Suprapubic skin (tissue), 4 donors: Measurements from ENCODE around the gene CLDN11. TPM values are rescaled to one million over a fixed set of nuclear protein-coding genes. Genes with fewer than 3 reads are reported as not detected.

Experiments used
- DNase-seq, 2 donors: peaks; one replicate each; pipeline ENCODE4 v3.0.0-alpha.2; 2019; ENCODE audit warnings: low spot score in 2 of 2
- H3K27ac ChIP-seq: fragments of 200-600 bp; sonication (generic); one replicate; pipeline ENCODE4 v1.5.1; 2019
- H3K27me3 ChIP-seq: fragments of 200-600 bp; sonication (generic); one replicate; pipeline ENCODE4 v1.5.1; 2019
- H3K36me3 ChIP-seq: fragments of 200-600 bp; sonication (generic); one replicate; pipeline ENCODE4 v1.5.1; 2019
- H3K4me1 ChIP-seq: fragments of 200-600 bp; sonication (generic); one replicate; pipeline ENCODE4 v1.5.1; 2019
- H3K4me3 ChIP-seq: fragments of 200-600 bp; sonication (generic); one replicate; pipeline ENCODE4 v1.5.1; 2019; ENCODE audit warnings: mild to moderate bottlenecking
- H3K9me3 ChIP-seq: fragments of 200-600 bp; sonication (generic); one replicate; pipeline ENCODE4 v1.5.1; 2019
- EP300 ChIP-seq: sonication (generic); formaldehyde crosslinking; IDR thresholded peaks from one replicate; pipeline ENCODE4 v1.6.1; 2017; ENCODE audit warnings: antibody characterized with exemption
- POLR2A ChIP-seq, 2 donors: fragments of 450-650 bp; IDR thresholded peaks; one replicate each; pipeline ENCODE4 v1.6.1; 2017; ENCODE audit warnings: antibody characterized with exemption in 2 of 2, mild to moderate bottlenecking in 2 of 2, moderate library complexity in 2 of 2
- POLR2AphosphoS5 ChIP-seq, 3 donors: sonication (generic); formaldehyde crosslinking; IDR thresholded peaks; one replicate each; pipeline ENCODE4 v1.6.1; 2017; ENCODE audit warnings: antibody characterized with exemption in 3 of 3
- WGBS: methylation state at CpG from one replicate; pipeline ENCODE4 v1.1.5; 2018; 5-methylcytosine and 5-hydroxymethylcytosine counted together
- total RNA-seq, 4 donors: library from RNA; depleted of rRNA; stranded (reverse); fragments of >200 nt; gene quantifications; one replicate each; pipeline ENCODE4 v1.1.0, GENCODE V29; 2016
- TF ChIP-seq, protein P1 (sequence below), 2 donors: fragments of 200-600 bp in 1 of 2; fragments of 450-650 bp in 1 of 2; sonication (generic) in 1 of 2; IDR thresholded peaks; one replicate each; pipeline ENCODE4 v1.5.1; 2016 to 2019; ENCODE audit warnings: antibody characterized with exemption in 2 of 2, mild to moderate bottlenecking in 1 of 2, moderate library complexity in 1 of 2

Gene CLDN11
- total RNA-seq, 4 donors from 2014 or later, result 2.1 to 6.4 (median 3.6) TPM

DNA sequence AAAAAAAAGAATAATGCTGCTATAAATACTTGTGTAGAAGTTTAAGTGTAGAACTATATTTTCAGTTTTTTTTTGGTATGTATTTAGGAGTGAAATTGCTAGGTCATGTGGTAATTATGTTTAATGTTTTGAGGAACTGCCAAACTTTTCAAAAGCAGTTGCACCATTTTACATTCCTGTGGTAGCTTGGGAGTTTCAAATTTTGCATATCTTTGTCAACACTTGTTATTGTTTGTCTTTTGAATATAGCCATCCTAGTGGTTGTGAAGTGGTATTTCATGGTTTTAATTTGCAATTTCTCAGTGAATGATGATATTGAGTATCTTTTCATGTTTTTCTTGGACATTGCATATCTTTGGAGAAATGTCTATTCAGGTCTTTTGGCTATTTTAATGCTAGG, 30.7 kb upstream of the CLDN11 start:
- H3K36me3 ChIP-seq, result peaks cover 46% of the 10 kb centered on the region
- no peak for DNase-seq
- no peak overlapping the region for H3K4me3 ChIP-seq
- TF ChIP-seq, protein P1, sequence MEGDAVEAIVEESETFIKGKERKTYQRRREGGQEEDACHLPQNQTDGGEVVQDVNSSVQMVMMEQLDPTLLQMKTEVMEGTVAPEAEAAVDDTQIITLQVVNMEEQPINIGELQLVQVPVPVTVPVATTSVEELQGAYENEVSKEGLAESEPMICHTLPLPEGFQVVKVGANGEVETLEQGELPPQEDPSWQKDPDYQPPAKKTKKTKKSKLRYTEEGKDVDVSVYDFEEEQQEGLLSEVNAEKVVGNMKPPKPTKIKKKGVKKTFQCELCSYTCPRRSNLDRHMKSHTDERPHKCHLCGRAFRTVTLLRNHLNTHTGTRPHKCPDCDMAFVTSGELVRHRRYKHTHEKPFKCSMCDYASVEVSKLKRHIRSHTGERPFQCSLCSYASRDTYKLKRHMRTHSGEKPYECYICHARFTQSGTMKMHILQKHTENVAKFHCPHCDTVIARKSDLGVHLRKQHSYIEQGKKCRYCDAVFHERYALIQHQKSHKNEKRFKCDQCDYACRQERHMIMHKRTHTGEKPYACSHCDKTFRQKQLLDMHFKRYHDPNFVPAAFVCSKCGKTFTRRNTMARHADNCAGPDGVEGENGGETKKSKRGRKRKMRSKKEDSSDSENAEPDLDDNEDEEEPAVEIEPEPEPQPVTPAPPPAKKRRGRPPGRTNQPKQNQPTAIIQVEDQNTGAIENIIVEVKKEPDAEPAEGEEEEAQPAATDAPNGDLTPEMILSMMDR (IDR thresholded peaks at IDR 0.05), result no peak
- no peak for TF ChIP-seq POLR2AphosphoS5 (IDR thresholded peaks at IDR 0.05)
- TF ChIP-seq POLR2A (IDR thresholded peaks at IDR 0.05), result no peak
- no peak for TF ChIP-seq EP300
- no peak overlapping the region for H3K27ac ChIP-seq
- no peaks in the 10 kb centered on the region for H3K4me1 ChIP-seq
- no peaks in the 10 kb centered on the region for H3K27me3 ChIP-seq
- H3K9me3 ChIP-seq, result no peaks in the 10 kb centered on the region

DNA sequence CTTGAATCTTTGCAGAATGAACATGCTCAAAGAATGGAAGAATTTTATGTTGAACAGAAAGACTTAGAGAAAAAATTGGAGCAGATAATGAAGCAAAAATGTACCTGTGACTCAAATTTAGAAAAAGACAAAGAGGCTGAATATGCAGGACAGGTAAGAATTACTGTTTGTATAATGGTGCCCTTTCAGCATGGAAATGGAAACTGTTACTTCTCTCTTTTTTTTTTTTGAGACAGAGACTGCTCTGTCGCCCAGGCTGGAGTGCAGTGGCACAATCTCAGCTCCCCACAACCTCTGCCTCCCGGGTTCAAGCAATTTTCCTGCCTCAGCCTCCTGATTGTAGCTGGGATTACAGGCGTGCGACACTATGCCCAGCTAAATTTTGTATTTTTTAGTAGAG, 27.6 kb upstream of the CLDN11 start:
- Histone ChIP-seq H3K36me3 (peaks cover 22% of the 10 kb centered on the region), H3K27ac (no peak overlapping the region), H3K9me3 (no peaks in the 10 kb centered on the region), H3K4me3 (no peak overlapping the region), H3K4me1 (no peaks in the 10 kb centered on the region), H3K27me3 (no peaks in the 10 kb centered on the region)
- DNase-seq, result no peak
- TF ChIP-seq, protein P1 (IDR thresholded peaks at IDR 0.05), result no peak
- no peak for TF ChIP-seq POLR2AphosphoS5 (IDR thresholded peaks at IDR 0.05)
- no peak for TF ChIP-seq POLR2A (IDR thresholded peaks at IDR 0.05)
- no peak for TF ChIP-seq EP300
- 89% methylated on average over 4 of the region's 4 CpGs for WGBS

DNA sequence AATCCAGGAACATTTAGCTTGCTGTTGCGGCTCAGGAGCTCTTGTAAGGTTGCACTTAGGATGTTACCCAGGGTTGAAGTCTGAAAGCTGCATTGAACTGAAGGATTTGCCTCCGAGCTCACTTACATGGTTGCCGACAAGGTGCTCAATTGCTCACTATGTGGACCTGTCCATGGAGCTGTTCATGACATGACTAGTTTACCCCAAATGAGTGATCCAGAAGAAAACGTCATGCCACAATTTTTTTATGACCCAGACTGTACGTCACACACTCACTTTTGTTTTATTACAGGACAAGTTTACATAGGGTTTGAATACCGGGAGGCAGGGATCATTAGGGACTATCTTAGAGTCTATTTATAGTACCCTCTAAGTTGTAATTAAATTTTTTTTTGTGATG, 21.0 kb upstream of the CLDN11 start:
- Histone ChIP-seq H3K27ac (no peak overlapping the region), H3K27me3 (no peaks in the 10 kb centered on the region), H3K36me3 (no peaks in the 10 kb centered on the region), H3K4me1 (no peaks in the 10 kb centered on the region), H3K4me3 (no peak overlapping the region), H3K9me3 (no peaks in the 10 kb centered on the region)
- WGBS, result 91% methylated on average over 6 of the region's 6 CpGs
- TF ChIP-seq, protein P1 (IDR thresholded peaks at IDR 0.05), result no peak
- TF ChIP-seq POLR2AphosphoS5 (IDR thresholded peaks at IDR 0.05) (no peak), EP300 (no peak), POLR2A (IDR thresholded peaks at IDR 0.05) (no peak)
- no peak for DNase-seq

DNA sequence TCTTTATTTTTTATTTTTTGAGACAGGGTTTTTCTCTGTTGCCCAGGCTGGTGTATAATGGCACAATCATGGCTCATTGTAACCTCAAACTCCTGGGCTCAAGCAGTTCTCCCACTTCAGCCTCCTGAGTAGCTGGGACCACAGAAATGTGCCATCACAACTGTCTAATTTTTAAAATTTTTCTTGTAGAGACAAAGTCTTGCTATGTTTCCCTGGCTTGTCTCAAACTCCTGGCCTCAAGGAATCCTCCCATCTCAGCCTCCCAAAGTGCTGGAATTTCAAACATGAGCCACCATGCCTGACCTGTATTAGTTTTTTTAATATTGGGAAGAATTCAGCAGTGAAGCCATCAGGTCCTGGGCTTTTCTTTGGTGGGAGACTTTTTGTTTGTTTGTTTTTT, 13.6 kb upstream of the CLDN11 start:
- TF ChIP-seq EP300, result no peak
- Histone ChIP-seq H3K4me1 (no peaks in the 10 kb centered on the region), H3K27me3 (no peaks in the 10 kb centered on the region), H3K27ac (no peak overlapping the region), H3K36me3 (no peaks in the 10 kb centered on the region), H3K9me3 (no peaks in the 10 kb centered on the region), H3K4me3 (no peak overlapping the region)
- DNase-seq, result no peak

DNA sequence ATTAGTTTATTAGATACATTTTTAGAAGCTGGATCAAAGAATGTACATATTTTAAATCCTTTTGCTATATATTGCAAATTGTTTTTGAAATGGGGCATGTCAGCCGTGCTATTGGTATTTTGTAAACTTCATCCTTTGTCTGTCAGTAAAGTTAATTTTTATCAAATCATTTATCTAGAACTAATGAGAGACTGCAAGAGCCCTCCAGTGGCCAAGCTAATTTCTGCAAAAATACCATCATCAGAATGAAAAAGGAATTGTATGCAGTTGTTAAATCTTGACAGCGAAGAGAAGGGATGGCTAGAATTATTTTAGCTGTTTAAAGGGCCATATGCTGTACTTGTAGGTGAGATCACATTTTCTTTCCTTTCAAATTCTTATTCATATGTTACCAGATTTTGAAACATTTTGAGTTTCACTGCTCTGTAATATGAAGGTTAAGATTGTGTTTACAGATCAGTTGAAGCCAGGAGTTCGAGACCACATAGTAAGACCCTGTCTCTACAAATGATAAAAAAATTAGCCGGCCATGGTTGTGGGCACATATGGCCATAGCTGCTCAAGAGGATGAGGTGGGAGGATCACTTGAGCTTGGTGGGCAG, 8.1 kb upstream of the CLDN11 start:
- H3K9me3 ChIP-seq, result no peaks in the 10 kb centered on the region
- no peak overlapping the region for H3K27ac ChIP-seq
- H3K4me3 ChIP-seq, result no peak overlapping the region
- DNase-seq, result no peak
- H3K27me3 ChIP-seq, result no peaks in the 10 kb centered on the region
- H3K4me1 ChIP-seq, result peaks cover 4% of the 10 kb centered on the region
- no peaks in the 10 kb centered on the region for H3K36me3 ChIP-seq
- whole genome bisulfite sequencing, result 57% methylated on average over 4 of the region's 4 CpGs
- TF ChIP-seq, protein P1 (IDR thresholded peaks at IDR 0.05), result peak in 1 of 2 donors; percentile 26
- TF ChIP-seq POLR2AphosphoS5 (IDR thresholded peaks at IDR 0.05), result no peak

DNA sequence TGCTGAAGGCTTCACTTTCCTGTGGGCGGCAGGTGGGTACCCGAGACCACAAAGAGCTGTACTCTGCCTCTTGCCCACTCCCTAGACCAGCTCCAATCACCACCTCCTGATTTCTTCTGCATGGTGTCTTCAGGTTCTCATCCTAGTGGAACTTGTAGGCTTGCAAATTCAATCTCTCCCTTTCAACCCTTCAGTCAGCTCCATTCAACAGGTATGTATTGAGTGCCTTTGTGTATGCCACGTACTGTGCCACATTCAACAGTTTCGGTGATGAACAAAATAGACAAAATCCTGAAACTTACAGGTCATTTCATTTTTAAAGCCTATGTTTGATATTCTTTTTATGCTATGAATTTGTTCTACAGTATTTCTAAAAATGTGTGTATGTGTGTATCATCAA, 5.4 kb upstream of the CLDN11 start:
- no peak for DNase-seq
- H3K4me1 ChIP-seq, result peaks cover 7% of the 10 kb centered on the region
- H3K36me3 ChIP-seq, result no peaks in the 10 kb centered on the region
- no peak overlapping the region for H3K4me3 ChIP-seq
- no peak overlapping the region for H3K27ac ChIP-seq
- peaks cover 7% of the 10 kb centered on the region for H3K27me3 ChIP-seq
- WGBS, result 96% methylated on average over 3 of the region's 4 CpGs
- TF ChIP-seq EP300, result no peak
- no peak for TF ChIP-seq POLR2AphosphoS5 (IDR thresholded peaks at IDR 0.05)
- TF ChIP-seq POLR2A (IDR thresholded peaks at IDR 0.05), result no peak
- TF ChIP-seq, protein P1 (IDR thresholded peaks at IDR 0.05), result no peak
- no peaks in the 10 kb centered on the region for H3K9me3 ChIP-seq
